Skin of body (tissue), 2 donors: ENCODE measurements around the gene AP5S1. TPM values are rescaled to one million over a fixed set of nuclear protein-coding genes. Genes with fewer than 3 reads are reported as not detected.
"Not testable (repeated sequence)": the region's sequence is repeated elsewhere in the genome, so short reads cannot be mapped to it uniquely, and the experiment has no call there.

Experiments
- DNase-seq: peaks from one replicate; lab custom pipeline; 2025; lab: John Stamatoyannopoulos, UW
- total RNA-seq: library from RNA; depleted of rRNA; stranded (reverse); fragments of >200 nt; gene quantifications from one replicate; pipeline ENCODE4 v1.2.3, GENCODE V29; 2014

AP5S1 gene
- total RNA-seq, 1 donor from 2014 or later = 5.8 TPM

- DNase-seq = no peak
Measured at GRCh38 chr20:3842348-3842930, 22.1 kb downstream of the AP5S1 start.

DNA sequence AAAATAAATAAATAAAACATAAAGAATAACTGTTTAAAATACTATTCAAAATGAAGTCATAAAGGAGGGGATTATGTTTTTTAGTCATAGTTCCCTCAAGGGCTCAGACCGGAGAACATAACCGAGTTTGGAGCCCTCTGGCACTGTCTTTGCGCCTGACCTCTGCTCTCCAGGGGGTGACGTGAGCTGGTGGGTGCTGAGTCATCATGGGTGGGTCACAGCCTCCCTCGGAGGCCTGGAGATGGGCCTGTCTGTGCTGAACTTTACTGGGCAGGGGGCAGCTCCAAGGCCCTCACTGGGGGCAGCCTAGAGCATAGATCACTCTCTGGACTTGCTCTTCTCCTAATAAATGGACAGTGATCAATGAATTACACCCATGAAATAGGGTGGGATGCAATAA, 23.1 kb downstream of the AP5S1 start:
- no peak for DNase-seq

GRCh38 chr20:3843990-3844619, 23.8 kb downstream of the AP5S1 start:
- not testable (repeated sequence) for DNase-seq

GRCh38 chr20:3846378-3846739, 26.0 kb downstream of the AP5S1 start:
- DNase-seq = no peak

DNA sequence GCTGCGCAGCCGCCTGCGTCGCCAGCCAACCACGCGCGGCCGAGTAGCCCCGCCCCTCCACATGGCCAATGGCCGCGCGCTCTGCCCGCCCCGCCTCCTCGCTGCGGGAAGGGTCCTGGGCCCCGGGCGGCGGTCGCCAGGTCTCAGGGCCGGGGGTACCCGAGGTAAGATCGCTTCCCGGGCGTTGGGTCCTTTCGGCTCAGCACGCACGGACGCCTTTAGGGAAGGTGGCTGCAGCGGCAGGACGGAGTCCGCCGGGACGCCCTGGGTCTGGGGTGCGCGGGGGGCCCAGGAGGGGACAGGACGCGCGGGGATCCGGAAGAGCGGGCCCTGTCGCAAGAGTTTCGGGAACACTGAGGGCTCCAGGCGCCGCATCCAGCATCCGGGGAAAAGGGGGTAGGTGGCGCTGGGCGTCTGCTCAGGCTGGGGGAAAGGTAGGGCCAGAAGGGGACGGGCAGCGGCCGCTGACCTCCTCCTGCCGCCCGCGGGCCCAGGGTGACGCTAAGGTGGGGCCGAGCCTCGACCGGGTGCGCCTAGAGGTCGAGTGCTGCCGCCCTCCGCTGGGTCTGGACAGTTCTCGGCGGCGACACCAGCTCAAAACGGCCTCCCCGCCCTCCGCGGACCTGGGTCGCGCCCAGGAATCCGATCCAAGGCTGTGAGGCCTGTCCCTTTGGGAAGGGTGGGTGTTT, 26.5 kb downstream of the AP5S1 start, which contains the start of gene MAVS:
TSS of gene MAVS (plus strand) at position 95 of the 689 bp plus-strand sequence. CDS start 7,791 bp downstream, outside the sequence.
- DNase-seq = peak; percentile 67

DNA sequence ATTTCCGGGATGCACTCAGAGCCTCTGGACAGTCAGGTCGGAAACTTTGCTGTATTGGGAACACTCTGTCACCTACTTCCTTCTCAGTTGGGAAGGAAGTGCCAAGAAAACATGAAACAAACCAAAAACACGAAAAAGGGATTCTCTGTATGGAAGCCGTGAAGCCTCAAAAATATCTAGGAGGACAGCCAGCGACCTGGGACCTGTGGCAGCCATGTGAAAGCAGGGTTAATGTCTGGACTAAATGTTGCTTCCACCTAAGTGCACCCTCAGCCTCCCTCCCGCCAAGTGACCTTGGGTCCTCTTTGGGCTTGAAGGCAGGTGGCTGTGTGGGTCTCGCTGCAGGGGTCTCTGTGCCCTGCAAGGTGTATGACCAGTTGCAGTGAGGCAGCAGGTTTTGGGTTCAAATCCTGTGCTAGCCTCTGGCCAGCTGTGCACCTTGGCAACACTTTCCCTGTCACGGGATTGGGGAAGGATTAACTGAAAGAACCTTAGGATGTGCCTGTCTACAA, 27.1 kb downstream of the AP5S1 start:
- DNase-seq = no peak

- DNase-seq = no peak
Measured at GRCh38 chr20:3848565-3848964, 28.2 kb downstream of the AP5S1 start.

DNA sequence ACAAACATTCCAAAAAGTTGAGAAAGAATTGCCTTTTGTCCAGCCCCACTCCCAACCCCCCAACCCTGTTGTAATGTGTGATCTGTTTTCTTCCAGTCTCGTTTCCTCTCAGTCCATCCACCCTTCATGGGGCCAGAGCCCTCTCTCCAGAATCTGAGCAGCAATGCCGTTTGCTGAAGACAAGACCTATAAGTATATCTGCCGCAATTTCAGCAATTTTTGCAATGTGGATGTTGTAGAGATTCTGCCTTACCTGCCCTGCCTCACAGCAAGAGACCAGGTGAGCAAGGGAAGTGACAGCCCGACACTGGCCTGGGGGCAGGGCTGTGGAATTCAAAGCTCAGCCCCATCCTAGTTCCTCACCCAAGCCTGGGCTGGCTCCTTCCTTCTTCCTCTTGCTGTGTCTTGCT, 34.1 kb downstream of the AP5S1 start:
- DNase-seq = no peak

DNA sequence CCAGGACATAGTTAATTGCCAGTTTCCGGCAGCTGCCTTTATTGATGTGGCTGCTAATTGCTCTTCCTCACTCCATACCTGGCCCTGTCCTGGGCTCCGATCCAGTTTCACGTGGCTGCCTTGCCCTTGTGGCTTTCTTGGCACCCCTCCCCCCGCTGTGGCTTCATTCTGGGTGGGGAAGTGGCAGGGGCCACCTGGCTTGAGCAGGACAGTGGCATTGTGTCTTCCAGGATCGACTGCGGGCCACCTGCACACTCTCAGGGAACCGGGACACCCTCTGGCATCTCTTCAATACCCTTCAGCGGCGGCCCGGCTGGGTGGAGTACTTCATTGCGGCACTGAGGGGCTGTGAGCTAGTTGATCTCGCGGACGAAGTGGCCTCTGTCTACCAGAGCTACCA, 37.1 kb downstream of the AP5S1 start:
- DNase-seq = no peak

DNA sequence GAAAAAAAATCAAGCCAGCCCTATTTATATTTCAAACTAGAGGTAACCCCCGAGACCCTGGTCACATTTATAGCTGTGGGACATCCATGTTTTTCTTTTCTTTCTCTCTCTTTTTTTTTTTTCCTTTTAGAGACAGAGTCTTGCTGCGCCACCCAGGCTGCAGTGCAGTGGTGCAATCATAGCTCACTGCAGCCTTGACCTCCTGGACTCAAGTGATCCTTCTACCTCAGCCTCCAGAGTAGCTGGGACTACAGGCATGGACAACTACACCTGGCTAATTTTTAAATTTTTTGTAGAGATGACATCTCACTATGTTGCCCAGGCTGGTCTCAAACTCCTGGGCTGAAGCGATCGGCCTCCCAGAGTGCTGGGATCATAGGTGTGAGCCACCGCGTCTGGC, 38.3 kb downstream of the AP5S1 start:
- DNase-seq = no peak

- DNase-seq = no peak
Measured at GRCh38 chr20:3861191-3861590, 40.8 kb downstream of the AP5S1 start.

DNA sequence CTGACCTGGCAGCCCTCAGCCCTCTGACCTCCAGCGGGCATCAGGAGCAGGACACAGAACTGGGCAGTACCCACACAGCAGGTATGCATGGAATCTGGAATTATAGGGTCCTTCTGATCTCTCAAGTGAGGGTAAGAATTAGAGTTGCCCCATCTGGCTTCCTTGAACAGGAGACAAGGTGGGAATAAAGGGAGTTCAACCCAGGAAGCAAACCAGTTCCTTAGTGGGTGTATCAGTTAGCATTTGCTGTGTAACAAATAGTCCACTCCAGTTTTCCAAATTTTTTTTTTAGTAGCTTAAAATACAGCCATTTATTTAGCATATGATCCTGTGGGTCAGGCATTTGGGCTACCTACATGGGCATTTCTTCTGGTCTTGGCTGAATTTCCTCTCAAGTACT, 42.0 kb downstream of the AP5S1 start:
- DNase-seq = no peak

GRCh38 chr20:3863317-3863716, 43.0 kb downstream of the AP5S1 start:
- DNase-seq = no peak

GRCh38 chr20:3864518-3864917, 44.2 kb downstream of the AP5S1 start:
- DNase-seq = no peak

DNA sequence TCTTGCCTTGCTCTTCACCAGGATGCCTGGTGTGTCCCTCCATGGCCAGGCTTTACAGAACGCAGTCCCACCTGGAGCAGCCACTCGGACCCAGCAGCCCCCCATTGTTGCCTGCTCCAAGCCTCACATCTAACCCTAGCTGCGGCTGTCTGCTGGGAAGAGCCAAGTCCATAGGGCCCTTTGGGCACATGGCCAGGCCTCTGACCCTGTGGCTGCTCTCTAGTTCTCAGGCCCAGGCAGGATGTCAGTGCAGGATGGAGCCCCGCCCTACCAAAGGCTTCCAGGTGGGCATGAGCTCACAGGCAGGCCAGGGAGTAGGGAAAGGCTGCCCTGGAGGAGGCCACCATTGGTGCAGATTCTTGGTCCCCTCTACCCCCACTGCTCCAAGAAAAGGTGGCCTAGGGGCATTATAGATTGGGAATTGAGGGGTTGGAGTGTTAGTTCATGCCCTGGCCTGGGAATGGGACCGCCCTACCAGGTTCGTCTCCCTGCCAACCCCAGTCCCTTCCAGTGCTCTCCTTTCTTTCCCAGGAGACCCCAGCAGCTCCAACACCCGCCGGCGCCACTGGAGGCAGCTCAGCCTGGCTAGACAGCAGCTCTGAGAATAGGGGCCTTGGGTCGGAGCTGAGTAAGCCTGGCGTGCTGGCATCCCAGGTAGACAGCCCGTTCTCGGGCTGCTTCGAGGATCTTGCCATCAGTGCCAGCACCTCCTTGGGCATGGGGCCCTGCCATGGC, 45.0 kb downstream of the AP5S1 start:
- no peak for DNase-seq

GRCh38 chr20:3865887-3866407, 45.6 kb downstream of the AP5S1 start:
- no peak for DNase-seq

GRCh38 chr20:3866464-3866863, 46.1 kb downstream of the AP5S1 start:
- DNase-seq = no peak

GRCh38 chr20:3867802-3868201, 47.5 kb downstream of the AP5S1 start:
- DNase-seq = no peak

GRCh38 chr20:3869839-3870634, 49.7 kb downstream of the AP5S1 start:
- no peak for DNase-seq

DNA sequence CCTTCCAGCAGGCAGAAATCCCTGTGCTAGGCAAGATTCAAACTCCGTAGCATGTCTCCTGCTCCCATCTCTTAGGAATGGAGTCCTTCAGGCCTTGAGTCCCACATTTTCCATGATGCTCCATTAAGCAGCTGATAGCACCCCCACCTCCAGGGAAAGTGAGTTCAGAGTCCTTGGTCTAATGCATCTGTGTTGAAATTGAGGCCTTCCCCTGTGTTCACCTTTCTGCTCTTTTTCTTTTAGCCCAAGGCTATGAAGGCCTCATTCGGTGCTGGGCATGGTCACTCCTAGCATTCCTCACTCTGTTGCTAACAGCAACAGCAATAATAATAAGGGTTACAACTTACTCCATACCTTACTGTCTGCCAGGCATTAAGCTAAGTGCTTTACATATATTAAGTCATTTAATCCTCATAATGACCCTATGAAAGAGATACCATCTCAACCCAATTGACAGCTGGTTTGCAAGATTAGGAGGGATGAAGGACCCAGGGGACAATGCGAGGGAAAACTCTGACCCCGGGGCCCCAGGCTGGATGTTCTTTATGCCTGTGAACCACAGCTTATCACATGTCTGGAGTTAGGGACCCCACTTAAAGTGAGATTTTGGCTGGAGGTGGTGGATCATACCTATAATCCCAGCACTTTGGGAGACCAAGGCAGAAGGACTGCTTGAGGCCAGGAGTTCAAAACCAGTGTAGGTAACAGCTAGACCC, 51.4 kb downstream of the AP5S1 start:
- DNase-seq = no peak
